Jurkat, Clone E6-1 (cell line): Measurements from ENCODE around the gene CLDN25.

Source experiments
- DNase-seq: peaks from one replicate; pipeline ENCODE4 v3.0.0-alpha.2; 2011; ENCODE audit warnings: low read depth, low spot score
- H3K4me3 ChIP-seq: 2 replicates; pipeline ENCODE4 v1.5.1; 2011; ENCODE audit warnings: mild to moderate bottlenecking, low read length, control low read depth, moderate library complexity

Gene CLDN25

DNA sequence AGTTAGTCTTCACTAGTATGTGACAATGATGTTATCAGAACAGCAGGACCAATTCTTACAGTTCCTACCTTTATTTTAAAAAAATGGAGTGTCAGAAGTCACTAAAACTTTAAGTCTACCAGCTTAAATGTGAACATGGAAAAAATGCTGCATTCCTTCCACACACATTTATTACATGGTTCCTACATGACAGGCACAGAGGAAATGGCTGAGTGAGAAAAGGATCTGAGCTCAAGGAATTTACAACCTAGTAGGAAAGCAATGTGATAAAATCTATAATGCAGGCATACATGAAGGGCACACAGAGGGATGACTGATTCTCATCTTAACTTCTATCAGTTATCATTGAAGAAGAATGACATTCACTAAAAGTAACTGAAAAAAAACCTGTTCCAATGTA, 23.0 kb downstream of the CLDN25 start:
- H3K4me3 ChIP-seq, result no peak overlapping the region
- DNase-seq, result no peak

DNA sequence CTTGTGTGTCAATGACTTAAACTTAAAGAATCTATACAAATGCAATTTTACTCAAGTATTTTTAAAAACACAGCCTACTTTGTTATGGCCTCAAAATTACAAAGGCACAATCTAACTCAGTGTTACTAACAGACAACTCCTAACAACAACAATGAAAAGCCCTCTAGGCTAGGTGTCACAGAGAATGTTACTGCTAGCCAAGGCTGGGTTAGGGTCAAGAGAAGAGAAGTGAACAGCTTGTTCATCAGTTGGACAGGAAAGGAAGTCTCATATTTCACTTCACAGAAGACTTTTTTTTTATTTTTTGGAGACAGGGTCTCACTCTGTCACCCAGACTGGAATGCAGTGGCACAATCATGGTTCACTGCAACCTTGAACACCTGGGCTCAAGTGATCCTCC, 26.0 kb downstream of the CLDN25 start:
- no peak for DNase-seq
- H3K4me3 ChIP-seq, result no peak overlapping the region

GRCh38 chr11:113806406-113806805, 26.8 kb downstream of the CLDN25 start:
- DNase-seq, result no peak
- H3K4me3 ChIP-seq, result no peak overlapping the region

DNA sequence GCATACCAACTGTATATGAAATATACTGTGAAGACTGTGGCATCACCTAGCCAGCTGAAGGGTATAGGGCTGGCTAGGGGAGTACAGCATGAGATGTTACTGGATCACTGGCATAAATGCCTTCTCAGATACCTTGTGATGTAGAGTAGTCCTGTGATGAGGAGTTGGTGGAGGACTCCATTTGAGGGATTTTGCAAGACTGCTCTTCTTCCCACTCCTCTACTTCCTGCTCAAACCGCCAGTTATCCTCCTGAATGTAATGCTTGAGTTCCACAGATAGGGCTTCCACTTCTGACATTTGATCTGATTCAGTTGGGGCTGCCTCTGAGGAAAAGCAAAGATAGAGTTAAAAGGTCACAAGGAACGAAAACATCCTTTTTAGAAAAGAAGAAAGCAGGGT, 29.3 kb downstream of the CLDN25 start:
- no peak for DNase-seq
- no peak overlapping the region for H3K4me3 ChIP-seq

DNA sequence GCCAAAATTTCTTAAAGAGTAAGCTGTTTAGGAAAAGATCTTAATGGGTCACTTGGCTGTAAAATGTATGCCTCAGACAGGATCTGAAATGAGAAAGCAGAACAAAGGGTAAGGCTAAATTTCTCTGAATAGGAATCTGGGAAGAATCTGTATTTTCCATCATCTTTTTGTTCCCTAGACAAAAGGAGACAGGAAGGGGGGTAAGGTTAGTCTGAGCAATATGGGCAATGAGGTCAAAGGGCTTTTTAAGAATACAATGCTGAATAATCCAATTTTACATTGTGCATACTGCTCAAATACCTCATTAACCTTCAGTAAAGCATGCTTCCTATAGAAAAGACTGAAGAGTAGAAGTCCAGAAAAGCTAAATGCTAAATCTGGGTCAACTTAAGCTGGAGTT, 34.6 kb downstream of the CLDN25 start:
- H3K4me3 ChIP-seq, result no peak overlapping the region
- DNase-seq, result no peak

DNA sequence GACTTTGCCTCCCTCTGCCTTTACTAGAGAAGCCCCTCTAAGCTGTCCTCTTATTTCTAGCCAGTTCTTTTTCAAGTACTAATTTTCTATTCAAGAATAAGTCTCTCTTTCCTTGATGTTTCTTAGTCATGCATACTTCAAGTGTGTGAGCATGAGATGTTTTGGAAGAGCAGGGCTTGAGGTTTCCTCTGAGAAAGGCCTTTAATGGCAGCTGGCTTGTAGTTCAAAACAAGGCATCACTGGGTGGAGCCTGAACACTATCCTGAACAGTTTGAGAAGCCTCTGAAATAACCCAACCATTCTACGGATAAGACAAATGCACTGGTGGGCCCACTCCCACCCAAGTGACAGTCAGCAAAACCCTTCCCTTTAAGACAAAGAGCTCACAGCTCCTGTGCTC, 37.6 kb downstream of the CLDN25 start:
- no peak overlapping the region for H3K4me3 ChIP-seq
- no peak for DNase-seq

GRCh38 chr11:113817626-113818025, 38.0 kb downstream of the CLDN25 start:
- H3K4me3 ChIP-seq, result no peak overlapping the region
- no peak for DNase-seq

DNA sequence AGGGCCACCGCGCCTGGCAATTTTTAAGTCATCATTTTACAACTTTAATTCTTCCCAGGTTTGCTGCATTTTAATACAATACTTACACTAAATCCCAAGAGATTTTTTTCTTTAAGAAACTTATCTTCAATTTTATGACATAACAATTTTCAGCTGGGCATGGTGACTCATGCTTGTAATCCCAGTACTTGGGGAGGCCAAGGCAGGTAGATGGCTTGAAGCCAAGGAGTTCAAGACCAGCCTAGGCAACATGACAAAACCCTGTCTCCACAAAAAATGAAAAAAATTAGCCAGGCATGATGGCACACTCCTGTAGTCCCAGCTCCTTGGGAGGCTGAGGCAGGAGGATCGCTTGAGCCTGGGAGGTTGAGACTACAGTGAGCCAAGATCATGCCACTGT, 38.8 kb downstream of the CLDN25 start:
- H3K4me3 ChIP-seq, result no peak overlapping the region
- no peak for DNase-seq

DNA sequence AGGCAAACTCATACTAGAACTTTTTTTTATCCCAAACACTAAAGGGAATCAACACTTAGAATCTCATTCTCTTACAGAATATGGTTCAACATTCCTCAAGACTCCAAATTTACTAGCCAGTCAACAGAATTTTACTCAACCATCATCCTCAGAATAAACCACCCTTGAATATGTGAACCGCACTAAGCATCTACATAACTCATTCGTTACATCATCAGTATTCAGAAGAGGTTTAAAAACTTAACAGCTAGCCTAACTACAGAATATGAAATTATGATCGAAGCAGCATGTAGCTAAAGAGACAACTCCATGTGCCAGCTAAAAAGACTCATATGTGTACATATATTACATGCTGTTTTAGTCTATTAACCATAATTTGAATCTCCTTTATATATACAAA, 47.9 kb downstream of the CLDN25 start:
- no peak overlapping the region for H3K4me3 ChIP-seq
- DNase-seq, result no peak

- no peak for DNase-seq
- H3K4me3 ChIP-seq, result no peak overlapping the region
These were observed 48.6 kb downstream of the CLDN25 start for GRCh38 chr11:113828191-113828590.

GRCh38 chr11:113829751-113830150, 50.2 kb downstream of the CLDN25 start:
- DNase-seq, result no peak
- H3K4me3 ChIP-seq, result no peak overlapping the region
